OCI-LY3 (cell line): Measurements from ENCODE around the gene POLR1C.

ENCODE experiments used
- H2AFZ ChIP-seq: fragments of 200-600, 300-600 bp; shearing (Covaris generic); 2 replicates; pipeline ENCODE4 v1.6.0; 2014; ENCODE audit warnings: antibody characterized with exemption, low read depth, low read length
- H3K27ac ChIP-seq: fragments of 200-600, 300-600 bp; sonication (generic); 2 replicates; pipeline ENCODE4 v1.5.1; 2014; ENCODE audit warnings: mild to moderate bottlenecking, low read length, moderate library complexity, mixed read lengths
- H3K27me3 ChIP-seq: fragments of 200-600, 300-600 bp; sonication (generic); 2 replicates; pipeline ENCODE4 v1.6.1; 2014; ENCODE audit warnings: low read depth, low read length, mixed read lengths
- H3K36me3 ChIP-seq: fragments of 200-600, 300-600 bp; sonication (generic); replicated peaks from 2 replicates; pipeline ENCODE3; 2014; ENCODE audit warnings: low read depth, low read length, mixed read lengths
- H3K4me1 ChIP-seq: fragments of 300-600, 200-600 bp; sonication (generic); 2 replicates; pipeline ENCODE4 v1.6.1; 2014; ENCODE audit warnings: low read length, mixed read lengths
- H3K4me2 ChIP-seq: fragments of 200-600, 300-600 bp; sonication (generic); 2 replicates; pipeline ENCODE4 v1.6.1; 2014; ENCODE audit warnings: low read length, mixed read lengths
- H3K4me3 ChIP-seq: fragments of 300-600, 200-600 bp; sonication (generic); 2 replicates; pipeline ENCODE4 v1.5.1; 2014; ENCODE audit warnings: antibody characterized with exemption, mild to moderate bottlenecking, low read length, moderate library complexity
- H3K79me2 ChIP-seq: fragments of 300-600, 200-600 bp; shearing (Covaris generic); 2 replicates; pipeline ENCODE4 v1.6.1; 2014; ENCODE audit warnings: mild to moderate bottlenecking, low read length, mixed read lengths
- H3K9ac ChIP-seq: fragments of 300-600, 200-600 bp; shearing (Covaris generic); 2 replicates; pipeline ENCODE4 v1.6.0; 2014; ENCODE audit warnings: mild to moderate bottlenecking, low read length, moderate library complexity
- H3K9me3 ChIP-seq: fragments of 200-600, 300-600 bp; shearing (Covaris generic); 2 replicates; pipeline ENCODE4 v1.6.1; 2014; ENCODE audit warnings: low read length, mixed read lengths; ENCODE audit not compliant: insufficient read depth
- H4K20me1 ChIP-seq: fragments of 200-600, 300-600 bp; sonication (generic); 2 replicates; pipeline ENCODE4 v1.6.1; 2016; ENCODE audit warnings: low read length, mixed read lengths; ENCODE audit not compliant: insufficient read depth
- CTCF ChIP-seq: fragments of 200-600, 300-600 bp; sonication (generic); IDR thresholded peaks from 2 replicates; pipeline ENCODE4 v1.5.1; 2014; ENCODE audit warnings: antibody characterized with exemption, low read length, low read depth
- EZH2phosphoT487 ChIP-seq: fragments of 200-600 bp; shearing (Covaris generic); IDR thresholded peaks from 2 replicates; pipeline ENCODE4 v1.6.1; 2018; ENCODE audit warnings: antibody characterized with exemption, mixed run types, low read depth

The POLR1C gene

GRCh38 chr6:43481075-43481474 is 35.8 kb upstream of the POLR1C start:
- no peak for TF ChIP-seq CTCF
- TF ChIP-seq EZH2phosphoT487: no peak
- no peaks in the 10 kb centered on the region for H3K27me3 ChIP-seq
- H3K9ac ChIP-seq: no peak overlapping the region
- no peak overlapping the region for H2AFZ ChIP-seq
- H3K9me3 ChIP-seq: no peaks in the 10 kb centered on the region
- H3K36me3 ChIP-seq: peaks cover 4% of the 10 kb centered on the region
- no peak overlapping the region for H3K4me3 ChIP-seq
- H3K4me1 ChIP-seq: peaks cover 14% of the 10 kb centered on the region
- H3K4me2 ChIP-seq: no peak overlapping the region
- peaks cover 64% of the 10 kb centered on the region for H3K79me2 ChIP-seq
- no peak overlapping the region for H3K27ac ChIP-seq
- H4K20me1 ChIP-seq: peaks cover 10% of the 10 kb centered on the region; the same call in 1 of the 2 replicates

GRCh38 chr6:43481591-43482236 is 35.2 kb upstream of the POLR1C start:
- no peak overlapping the region for H3K27ac ChIP-seq
- no peak overlapping the region for H3K4me2 ChIP-seq
- H3K4me1 ChIP-seq: peaks cover 12% of the 10 kb centered on the region
- peaks cover 12% of the 10 kb centered on the region; the same call in 1 of the 2 replicates for H4K20me1 ChIP-seq
- H3K79me2 ChIP-seq: peaks cover 66% of the 10 kb centered on the region
- no peak overlapping the region for H3K9ac ChIP-seq
- H3K9me3 ChIP-seq: no peaks in the 10 kb centered on the region
- H3K36me3 ChIP-seq: peaks cover 4% of the 10 kb centered on the region
- no peaks in the 10 kb centered on the region for H3K27me3 ChIP-seq
- H3K4me3 ChIP-seq: no peak overlapping the region
- H2AFZ ChIP-seq: no peak overlapping the region
- no peak for TF ChIP-seq CTCF
- TF ChIP-seq EZH2phosphoT487: no peak

DNA sequence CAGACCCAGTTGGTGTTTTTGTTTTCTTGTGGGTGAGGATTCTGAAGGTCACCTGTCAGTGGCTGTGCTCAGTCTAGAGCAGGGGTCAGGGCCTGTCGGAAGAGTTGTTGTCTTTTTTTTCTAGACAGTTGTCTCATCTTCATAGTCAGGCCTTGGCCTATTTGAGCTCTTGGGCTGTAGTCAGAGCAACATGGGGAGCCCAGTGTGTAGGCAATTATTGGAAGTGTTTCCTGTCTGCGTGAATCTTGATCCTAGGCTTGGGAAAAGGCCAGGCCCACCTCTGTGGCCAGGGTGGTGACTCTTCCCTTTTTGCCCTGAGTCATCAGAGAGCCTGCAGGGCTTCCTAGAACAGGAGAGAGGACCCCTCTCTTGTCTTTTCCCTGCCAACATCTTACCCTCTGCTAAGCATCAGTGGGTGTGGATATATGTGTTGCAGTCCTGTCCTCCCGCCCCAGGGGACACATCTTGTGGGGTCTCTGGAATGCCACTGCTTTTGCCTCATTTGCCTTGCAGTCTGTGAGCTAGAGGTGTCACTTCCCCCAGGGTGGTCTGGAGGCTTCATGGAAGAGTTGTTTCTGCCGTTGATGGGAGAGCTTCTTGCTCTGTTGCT is 28.1 kb upstream of the POLR1C start:
- Histone ChIP-seq H3K27ac (no peak overlapping the region), H3K4me2 (no peak overlapping the region), H3K9ac (no peak overlapping the region), H3K4me1 (no peaks in the 10 kb centered on the region), H3K9me3 (no peaks in the 10 kb centered on the region), H4K20me1 (peaks cover 34% of the 10 kb centered on the region), H3K27me3 (no peaks in the 10 kb centered on the region), H3K4me3 (no peak overlapping the region), H2AFZ (no peak overlapping the region), H3K79me2 (peaks cover 43% of the 10 kb centered on the region), H3K36me3 (peaks cover 6% of the 10 kb centered on the region)
- no peak for TF ChIP-seq CTCF
- TF ChIP-seq EZH2phosphoT487: no peak

DNA sequence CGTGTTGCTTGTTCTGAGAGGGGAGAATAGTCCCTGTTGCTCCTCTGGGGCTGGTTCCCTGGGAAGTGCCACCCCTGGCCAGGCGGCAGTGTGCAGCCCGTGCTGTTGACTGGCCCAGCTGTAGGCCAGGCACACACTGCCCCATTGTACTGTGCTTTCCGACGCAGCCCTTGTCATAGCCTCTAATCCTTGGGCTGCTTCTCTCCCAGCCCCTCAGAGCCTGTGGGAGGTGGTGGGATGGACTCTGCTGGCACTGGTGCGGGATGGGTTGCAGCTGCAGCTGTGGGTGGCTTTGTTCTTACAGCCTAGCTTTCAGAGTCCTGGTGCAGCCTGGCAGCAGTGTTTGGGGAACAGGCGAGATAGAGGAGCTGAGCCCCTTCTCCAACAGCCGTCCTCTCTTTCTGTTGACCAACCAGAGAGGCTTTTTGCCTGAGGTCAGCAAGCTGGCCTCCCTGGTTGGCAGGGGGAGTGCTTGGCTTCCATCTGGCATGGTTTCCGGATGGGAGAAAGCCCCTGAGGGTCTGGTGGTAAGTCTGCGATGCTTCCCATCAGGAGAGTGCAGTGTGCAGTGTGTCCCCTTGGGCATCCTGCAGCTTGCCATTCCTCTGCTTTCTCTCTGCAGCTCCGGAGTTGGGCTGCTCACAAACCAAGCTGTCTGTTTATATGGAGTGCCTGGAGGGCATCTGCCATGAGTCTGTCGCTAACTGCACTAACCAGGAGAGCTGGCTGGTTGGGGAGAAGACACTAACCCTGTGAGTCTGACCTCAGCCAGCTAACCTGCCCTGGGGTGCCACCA is 27.4 kb upstream of the POLR1C start:
- H3K27me3 ChIP-seq: no peaks in the 10 kb centered on the region
- peaks cover 43% of the 10 kb centered on the region for H3K79me2 ChIP-seq
- H3K9ac ChIP-seq: no peak overlapping the region
- no peak overlapping the region for H3K4me3 ChIP-seq
- no peak for TF ChIP-seq CTCF
- no peak for TF ChIP-seq EZH2phosphoT487
- H3K4me2 ChIP-seq: no peak overlapping the region
- H3K36me3 ChIP-seq: peaks cover 6% of the 10 kb centered on the region
- H2AFZ ChIP-seq: no peak overlapping the region
- no peak overlapping the region for H3K27ac ChIP-seq
- H3K9me3 ChIP-seq: no peaks in the 10 kb centered on the region
- peaks cover 37% of the 10 kb centered on the region for H4K20me1 ChIP-seq
- no peaks in the 10 kb centered on the region for H3K4me1 ChIP-seq
